H1 (cell line): Measurements from ENCODE around the gene FBLN5. TPM values are rescaled to one million over a fixed set of nuclear protein-coding genes. Genes with fewer than 3 reads are reported as not detected.

Experiments
- SRF ChIP-seq: IDR thresholded peaks from 2 replicates; pipeline ENCODE4 v1.6.1; 2011; ENCODE audit warnings: mild to moderate bottlenecking, low read depth, low read length, moderate library complexity
- ZNF274 ChIP-seq: IDR thresholded peaks from 2 replicates; pipeline ENCODE4 v1.7.0; 2012; ENCODE audit warnings: low read length, borderline replicate concordance; ENCODE audit errors: extremely low read depth
- polyA plus RNA-seq, 7 experiments: library from polyadenylated mRNA; depleted of rRNA in 3 of 7; stranded (reverse) in 5 of 7; unstranded in 2 of 7; fragments of >200 nt in 5 of 7; fragments of 200-250 nt in 2 of 7; gene quantifications; 1 replicate in 5 of 7; 2 replicates in 1 of 7; 4 replicates in 1 of 7; pipeline versions ENCODE4 v1.2.1 to v1.2.3, GENCODE V29; 2011 to 2013; ENCODE audit warnings: missing spikeins in 2 of 7, mixed read lengths in 2 of 7
- total RNA-seq: library from RNA; stranded (reverse); fragmentation: NEBNext Ultra II Directional; extraction: Animal tissue kit (Norgen Biotek cat#: 25700); gene quantifications from 2 replicates; pipeline ENCODE4 v1.2.1, GENCODE V29; 2021

The FBLN5 gene
- total and polyA plus RNA-seq, 2 of the 8 experiments (the other 6 are each of a cell fraction or from before 2014, with no cell fraction given): 0.88 to 3.5 TPM

DNA sequence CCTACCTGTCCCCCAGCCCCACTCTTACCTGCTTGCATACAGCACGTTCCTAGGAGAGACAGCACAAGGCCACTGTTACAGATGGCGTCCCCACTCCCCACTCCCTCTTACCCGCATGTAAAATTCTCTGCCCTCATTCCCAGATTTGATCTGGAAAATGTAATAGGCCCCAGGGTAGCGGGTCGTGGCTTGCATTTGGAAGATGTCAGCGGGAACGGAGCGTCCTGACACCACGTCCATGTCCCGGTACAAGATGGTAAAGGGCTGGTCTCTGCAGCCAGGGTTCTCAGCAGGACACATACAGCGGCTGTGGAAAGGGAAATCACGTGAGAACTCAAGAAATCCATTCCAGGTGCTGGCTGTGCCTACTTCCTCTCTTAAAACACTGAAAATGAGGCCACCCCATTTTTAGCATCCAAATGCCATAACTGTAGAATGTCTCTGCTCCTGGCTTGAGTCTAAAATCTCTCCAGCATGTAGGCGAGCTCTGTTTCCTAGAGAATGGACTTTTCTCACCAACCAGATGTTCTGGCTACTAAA is 70.0 kb downstream of the FBLN5 start (continued):
- TF ChIP-seq ZNF274 (no peak), SRF (no peak)
- TF ChIP-seq, all 59 proteins: peak for 0
